SIG-M5 treated with dmso at 0.1 percent for 504 hours (cell line): ENCODE measurements around the gene FAF1.

Experiments used
- DNase-seq: peaks from one replicate; lab custom pipeline; 2025; ENCODE audit not compliant: unreplicated experiment; lab: John Stamatoyannopoulos, UW

Gene FAF1

GRCh38 chr1:50978144-50978851, 18.2 kb upstream of the FAF1 start:
- DNase-seq = no peak

- DNase-seq = peak; percentile 13
These were observed 17.6 kb upstream of the FAF1 start for GRCh38 chr1:50977575-50978143.

- DNase-seq = peak; percentile 16
These were observed 17.0 kb upstream of the FAF1 start for GRCh38 chr1:50976890-50977574.

- DNase-seq = no peak
These were observed 16.2 kb upstream of the FAF1 start for GRCh38 chr1:50976111-50976889.

GRCh38 chr1:50975436-50975835, 15.4 kb upstream of the FAF1 start:
- no peak for DNase-seq

- DNase-seq = no peak
These were observed 14.5 kb upstream of the FAF1 start for GRCh38 chr1:50974618-50974935.

- no peak for DNase-seq
These were observed 14.0 kb upstream of the FAF1 start for GRCh38 chr1:50973875-50974617.

- DNase-seq = no peak
These were observed 13.2 kb upstream of the FAF1 start for GRCh38 chr1:50973255-50973654.

GRCh38 chr1:50972766-50973165, 12.7 kb upstream of the FAF1 start:
- no peak for DNase-seq

- no peak for DNase-seq
These were observed 11.8 kb upstream of the FAF1 start for GRCh38 chr1:50971748-50972305.

- no peak for DNase-seq
These were observed 11.0 kb upstream of the FAF1 start for GRCh38 chr1:50970931-50971582.

- DNase-seq = no peak
These were observed 10.4 kb upstream of the FAF1 start for GRCh38 chr1:50970509-50970887.

GRCh38 chr1:50969611-50970508, 9.8 kb upstream of the FAF1 start, which contains the start of gene CDKN2C:
TSS of gene CDKN2C (plus strand) at chr1:50970245. CDS start at chr1:50970369, 124 bp downstream.
- peak; percentile 72 for DNase-seq

GRCh38 chr1:50968821-50969610, 8.9 kb upstream of the FAF1 start:
- DNase-seq = peak; percentile 70

- DNase-seq = peak; percentile 82
These were observed 8.2 kb upstream of the FAF1 start for GRCh38 chr1:50968158-50968820.

- peak; percentile 19 for DNase-seq
These were observed 7.5 kb upstream of the FAF1 start for GRCh38 chr1:50967416-50968157.

- DNase-seq = no peak
These were observed 6.9 kb upstream of the FAF1 start for GRCh38 chr1:50966991-50967390.
